ENCODE results near the gene FRK. TPM values are rescaled to one million over a fixed set of nuclear protein-coding genes. Genes with fewer than 3 reads are reported as not detected.

FRK gene
- total and polyA plus RNA-seq, 2 donors from 2014 or later = 5.9 to 25.0 TPM

DNA sequence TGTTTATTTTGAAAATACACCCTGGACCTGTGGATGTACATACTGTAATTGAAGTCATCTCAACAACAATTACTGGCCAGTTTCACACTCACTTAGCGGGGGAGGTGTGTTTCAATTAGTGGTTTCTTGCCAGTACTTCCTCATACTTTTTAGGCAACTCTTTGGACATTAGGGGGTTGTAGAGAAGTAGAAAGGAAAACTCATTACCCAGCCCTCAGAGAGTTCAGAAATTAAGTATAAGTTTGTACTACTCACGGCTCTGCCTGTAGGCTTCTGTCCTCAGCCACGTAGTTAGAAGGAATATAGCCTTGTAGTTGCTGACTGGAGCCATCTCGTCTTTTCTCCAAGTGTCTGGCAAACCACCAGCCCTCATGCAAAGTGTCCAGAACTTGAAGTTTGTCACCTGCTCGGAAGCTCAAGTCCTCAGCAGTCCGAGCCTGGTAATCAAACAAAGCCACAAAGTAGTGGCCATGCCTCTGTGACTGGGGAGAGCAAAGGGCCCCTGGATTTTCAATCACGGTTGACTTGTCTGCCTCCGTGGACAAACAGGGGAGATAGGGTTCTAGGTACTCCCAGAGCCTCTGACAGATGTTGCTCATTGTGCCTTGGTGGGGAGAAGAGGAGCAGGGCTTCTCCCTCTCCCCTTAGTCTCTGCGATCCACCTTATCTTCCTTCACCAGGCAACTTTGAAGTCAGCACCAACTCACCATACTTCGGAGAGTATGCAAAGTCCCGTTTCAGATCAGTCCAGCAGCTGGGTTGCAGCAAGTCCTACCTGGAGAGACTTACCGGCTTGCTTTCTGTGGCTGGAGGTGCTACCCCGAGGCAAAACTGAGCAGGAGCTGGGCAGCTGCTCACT lies 749 bp downstream of the FRK start:
- TF ChIP-seq CTCF (IDR thresholded peaks at IDR 0.05; ENCODE audit: borderline replicate concordance, extremely low read depth, insufficient read depth) = no peak
- no peak for FAIRE-seq
- intact Hi-C loops (cut with DNase I) = no loop called here
- H3K9ac ChIP-seq (ENCODE audit: low read length in 3 of 3) = peak overlapping the region; percentile 3 to 96 (median 92)
- no peaks in the 10 kb centered on the region for H3K9me3 ChIP-seq (ENCODE audit: control insufficient read depth in 2 of 3, insufficient read depth in 1 of 3, low read length in 3 of 3)
- no peaks in the 10 kb centered on the region for H3K36me3 ChIP-seq (ENCODE audit: control insufficient read depth in 2 of 3, insufficient read depth in 3 of 3, low read length in 3 of 3)
- H3K27me3 ChIP-seq (ENCODE audit: control insufficient read depth, insufficient read depth, low read length) = no peaks in the 10 kb centered on the region
- H3K27ac ChIP-seq (ENCODE audit: low read depth in 2 of 2, low read length in 2 of 2) = peak overlapping the region; percentile 93 to 95
- H3K4me1 ChIP-seq (ENCODE audit: control insufficient read depth in 2 of 3, insufficient read depth in 2 of 3, low read depth in 1 of 3, low read length in 3 of 3) = peaks cover 0 to 21% (median 2%) of the 10 kb centered on the region in 3 donors
- DNase-seq = peak in 3 of 5 donors; percentile 40 to 78 (median 67)
- H3K4me3 ChIP-seq (ENCODE audit: low read length in 3 of 3) = peak overlapping the region; percentile 51 to 94 (median 92)

DNA sequence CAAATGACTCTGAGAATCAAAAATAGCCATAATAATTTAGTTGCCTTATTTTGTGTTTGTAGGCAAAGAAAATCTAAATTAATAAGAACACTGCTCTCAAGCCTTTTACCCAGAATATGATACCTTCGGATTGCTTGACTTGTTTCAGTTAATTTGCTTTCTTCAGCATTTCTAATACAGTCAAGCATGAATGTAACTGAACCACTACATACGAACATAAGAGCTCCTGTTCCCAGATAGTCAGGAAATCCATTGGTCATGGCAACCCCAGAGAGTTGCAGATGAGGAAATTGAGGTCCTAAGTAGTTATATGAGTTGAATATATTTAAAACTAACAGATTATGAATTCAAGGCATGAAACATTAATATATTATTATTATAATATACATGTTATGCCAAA lies 2.9 kb downstream of the FRK start:
- Histone ChIP-seq H3K27me3 (ENCODE audit: control insufficient read depth, insufficient read depth, low read length) (no peaks in the 10 kb centered on the region), H3K4me1 (ENCODE audit: control insufficient read depth in 2 of 3, insufficient read depth in 2 of 3, low read depth in 1 of 3, low read length in 3 of 3) (peaks cover 0 to 25% (median 2%) of the 10 kb centered on the region in 3 donors), H3K36me3 (ENCODE audit: control insufficient read depth in 2 of 3, insufficient read depth in 3 of 3, low read length in 3 of 3) (no peaks in the 10 kb centered on the region), H3K9ac (ENCODE audit: low read length in 3 of 3) (no peak overlapping the region), H3K27ac (ENCODE audit: low read depth in 2 of 2, low read length in 2 of 2) (no peak overlapping the region), H3K9me3 (ENCODE audit: control insufficient read depth in 2 of 3, insufficient read depth in 1 of 3, low read length in 3 of 3) (no peaks in the 10 kb centered on the region), H3K4me3 (ENCODE audit: low read length in 3 of 3) (peak overlapping the region in 2 of 3 donors; percentile 60 to 65)
- no peak for TF ChIP-seq CTCF (IDR thresholded peaks at IDR 0.05; ENCODE audit: borderline replicate concordance, extremely low read depth, insufficient read depth)
- DNase-seq (peak in 1 of 5 donors; percentile 23), FAIRE-seq (no peak)
- intact Hi-C loops (cut with DNase I) = no loop called here

GRCh38 chr6:116055513-116055912 lies 5.2 kb downstream of the FRK start:
- Histone ChIP-seq H3K9ac (ENCODE audit: low read length in 3 of 3) (no peak overlapping the region), H3K4me1 (ENCODE audit: control insufficient read depth in 2 of 3, insufficient read depth in 2 of 3, low read depth in 1 of 3, low read length in 3 of 3) (peaks cover 0 to 16% (median 0%) of the 10 kb centered on the region in 3 donors), H3K27me3 (ENCODE audit: control insufficient read depth, insufficient read depth, low read length) (no peaks in the 10 kb centered on the region), H3K36me3 (ENCODE audit: control insufficient read depth in 2 of 3, insufficient read depth in 3 of 3, low read length in 3 of 3) (peaks cover 0 to 2% (median 0%) of the 10 kb centered on the region in 3 donors), H3K27ac (ENCODE audit: low read depth in 2 of 2, low read length in 2 of 2) (no peak overlapping the region), H3K9me3 (ENCODE audit: control insufficient read depth in 2 of 3, insufficient read depth in 1 of 3, low read length in 3 of 3) (no peaks in the 10 kb centered on the region), H3K4me3 (ENCODE audit: low read length in 3 of 3) (peak overlapping the region in 1 of 3 donors; percentile 20)
- TF ChIP-seq CTCF (IDR thresholded peaks at IDR 0.05; ENCODE audit: borderline replicate concordance, extremely low read depth, insufficient read depth) = no peak
- intact Hi-C loops (cut with DNase I) = no loop called here
- DNase-seq (no peak), FAIRE-seq (no peak)

Data from kidney (tissue), 14 donors.